Kidney epithelial cell (primary cell): Measurements from ENCODE around the gene F2RL3. TPM values are rescaled to one million over a fixed set of nuclear protein-coding genes. Genes with fewer than 3 reads are reported as not detected.

Experiments
- DNase-seq: peaks from one replicate; pipeline ENCODE4 v3.0.0-alpha.2; 2010; ENCODE audit warnings: low read depth
- H3K27me3 ChIP-seq: 2 replicates; pipeline ENCODE4 v1.6.0; 2011; ENCODE audit warnings: low read length; ENCODE audit not compliant: control insufficient read depth, insufficient read depth
- H3K36me3 ChIP-seq: 2 replicates; pipeline ENCODE4 v1.5.1; 2011; ENCODE audit warnings: low read length; ENCODE audit not compliant: control insufficient read depth, insufficient read depth
- H3K4me3 ChIP-seq: 2 replicates; pipeline ENCODE4 v1.5.1; 2011; ENCODE audit warnings: low read depth, mild to moderate bottlenecking, control low read depth, low read length
- total RNA-seq: library from RNA; depleted of rRNA; stranded (reverse); fragments of >200 nt; gene quantifications from 2 replicates; pipeline ENCODE4 v1.2.3, GENCODE V29; 2015
- TF ChIP-seq, protein P1 (sequence below): IDR thresholded peaks from 2 replicates; pipeline ENCODE4 v1.5.1; 2011; ENCODE audit warnings: mild to moderate bottlenecking, moderate library complexity, low read length, control low read depth, inconsistent platforms; ENCODE audit not compliant: insufficient read depth, poor library complexity, severe bottlenecking

Gene F2RL3
- total RNA-seq, 1 donor from 2014 or later, result 0.88 TPM

GRCh38 chr19:16902545-16902944, 13.7 kb downstream of the F2RL3 start:
- Histone ChIP-seq H3K27me3 (peaks cover 3% of the 10 kb centered on the region), H3K36me3 (no peaks in the 10 kb centered on the region), H3K4me3 (no peak overlapping the region)
- TF ChIP-seq, protein P1, sequence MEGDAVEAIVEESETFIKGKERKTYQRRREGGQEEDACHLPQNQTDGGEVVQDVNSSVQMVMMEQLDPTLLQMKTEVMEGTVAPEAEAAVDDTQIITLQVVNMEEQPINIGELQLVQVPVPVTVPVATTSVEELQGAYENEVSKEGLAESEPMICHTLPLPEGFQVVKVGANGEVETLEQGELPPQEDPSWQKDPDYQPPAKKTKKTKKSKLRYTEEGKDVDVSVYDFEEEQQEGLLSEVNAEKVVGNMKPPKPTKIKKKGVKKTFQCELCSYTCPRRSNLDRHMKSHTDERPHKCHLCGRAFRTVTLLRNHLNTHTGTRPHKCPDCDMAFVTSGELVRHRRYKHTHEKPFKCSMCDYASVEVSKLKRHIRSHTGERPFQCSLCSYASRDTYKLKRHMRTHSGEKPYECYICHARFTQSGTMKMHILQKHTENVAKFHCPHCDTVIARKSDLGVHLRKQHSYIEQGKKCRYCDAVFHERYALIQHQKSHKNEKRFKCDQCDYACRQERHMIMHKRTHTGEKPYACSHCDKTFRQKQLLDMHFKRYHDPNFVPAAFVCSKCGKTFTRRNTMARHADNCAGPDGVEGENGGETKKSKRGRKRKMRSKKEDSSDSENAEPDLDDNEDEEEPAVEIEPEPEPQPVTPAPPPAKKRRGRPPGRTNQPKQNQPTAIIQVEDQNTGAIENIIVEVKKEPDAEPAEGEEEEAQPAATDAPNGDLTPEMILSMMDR, result no peak
- DNase-seq, result no peak

DNA sequence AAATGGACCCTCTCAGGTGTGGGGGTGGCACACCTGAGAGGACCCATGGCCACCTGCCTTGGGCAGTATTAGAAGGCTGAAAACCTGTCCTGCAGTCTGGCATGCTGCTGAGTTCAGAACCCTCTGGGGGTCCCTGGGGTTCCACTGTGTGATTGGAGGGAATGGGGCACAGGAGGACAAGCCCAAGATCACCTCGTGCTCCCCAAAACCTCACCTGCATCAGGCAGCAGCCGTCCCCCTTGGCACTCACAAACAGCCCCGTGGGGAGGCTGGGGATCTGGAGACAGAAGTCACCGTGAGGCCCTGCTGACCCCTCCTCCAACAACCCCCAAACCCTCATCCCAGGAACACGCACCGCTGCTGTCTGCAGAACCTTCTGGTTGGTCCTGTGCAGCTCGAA, 14.5 kb downstream of the F2RL3 start:
- TF ChIP-seq, protein P1, result no peak
- Histone ChIP-seq H3K27me3 (peaks cover 3% of the 10 kb centered on the region), H3K4me3 (no peak overlapping the region), H3K36me3 (no peaks in the 10 kb centered on the region)
- no peak for DNase-seq

DNA sequence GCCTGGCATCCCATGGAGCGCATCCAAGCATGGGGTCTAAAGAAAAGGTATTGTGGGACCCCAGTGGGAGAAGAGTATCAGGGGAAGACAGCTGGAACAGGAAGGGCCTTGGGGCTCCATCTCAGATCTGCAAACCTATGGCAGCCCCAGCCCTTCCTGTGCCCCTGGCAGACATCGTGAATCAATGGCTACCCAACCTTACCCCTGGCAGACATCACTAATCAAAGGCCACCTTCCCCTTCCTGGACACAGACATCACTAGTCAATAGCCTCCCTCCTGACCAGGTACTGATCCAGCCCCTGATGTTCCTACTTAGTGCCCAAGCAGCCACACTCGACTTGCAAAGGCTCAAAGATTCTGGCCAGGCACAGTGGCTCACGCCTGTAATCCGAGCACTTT, 15.8 kb downstream of the F2RL3 start:
- Histone ChIP-seq H3K4me3 (no peak overlapping the region), H3K36me3 (no peaks in the 10 kb centered on the region), H3K27me3 (peaks cover 3% of the 10 kb centered on the region)
- no peak for DNase-seq
- TF ChIP-seq, protein P1, result no peak

DNA sequence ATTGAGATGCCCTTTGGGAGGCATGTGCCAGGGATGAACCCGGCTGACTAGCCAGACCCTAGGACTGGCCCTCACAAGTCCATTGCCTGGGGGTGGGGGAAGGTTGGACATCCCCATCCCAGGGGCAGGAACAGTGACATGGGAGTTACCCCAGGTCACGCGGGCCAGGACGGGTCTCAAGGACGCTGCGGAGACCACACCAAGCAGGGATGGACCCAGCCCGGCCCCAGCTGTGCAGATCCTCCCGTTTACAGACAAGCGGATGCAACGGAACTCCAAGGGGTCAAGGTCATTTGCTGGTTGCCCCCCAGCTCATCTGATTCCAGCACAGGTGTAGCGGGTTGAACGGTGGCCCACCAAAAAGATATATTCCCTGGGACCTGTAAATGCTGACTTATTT, 20.0 kb downstream of the F2RL3 start:
- Histone ChIP-seq H3K4me3 (no peak overlapping the region), H3K27me3 (no peaks in the 10 kb centered on the region), H3K36me3 (no peaks in the 10 kb centered on the region)
- no peak for DNase-seq
- TF ChIP-seq, protein P1, result no peak

GRCh38 chr19:16911046-16911445, 22.2 kb downstream of the F2RL3 start:
- no peaks in the 10 kb centered on the region for H3K27me3 ChIP-seq
- no peaks in the 10 kb centered on the region for H3K36me3 ChIP-seq
- no peak for DNase-seq
- TF ChIP-seq, protein P1, result no peak
- H3K4me3 ChIP-seq, result no peak overlapping the region

DNA sequence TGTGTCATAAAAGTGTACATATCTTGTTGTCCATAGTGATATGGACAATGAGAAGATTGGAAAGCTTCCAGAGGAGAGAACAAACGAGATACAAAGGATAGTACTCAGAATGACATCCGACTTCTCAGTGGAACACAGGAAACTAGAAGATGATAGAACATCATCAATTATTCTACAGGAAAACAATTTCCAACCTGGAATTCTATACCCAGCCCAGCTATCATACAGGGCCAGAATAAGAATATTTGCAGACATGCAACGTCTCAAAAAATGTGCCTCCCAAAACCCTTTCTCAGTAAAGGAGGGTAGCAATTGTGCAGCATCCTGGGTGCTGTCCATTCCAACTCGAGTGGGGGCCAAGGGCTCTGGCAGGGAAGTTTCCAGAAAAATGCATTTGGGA, 24.0 kb downstream of the F2RL3 start:
- no peaks in the 10 kb centered on the region for H3K27me3 ChIP-seq
- H3K36me3 ChIP-seq, result no peaks in the 10 kb centered on the region
- TF ChIP-seq, protein P1, result no peak
- no peak for DNase-seq
- H3K4me3 ChIP-seq, result no peak overlapping the region
